Peyer's patch (tissue), 4 donors: ENCODE data around the gene G6PC3.

Experiments
- POLR2A ChIP-seq, 2 donors: fragments of 450-650 bp; IDR thresholded peaks; one replicate each; pipeline ENCODE4 v1.5.1; 2017; ENCODE audit warnings: antibody characterized with exemption in 2 of 2, mild to moderate bottlenecking in 2 of 2, moderate library complexity in 2 of 2
- TF ChIP-seq, protein P1 (sequence below), 6 experiments: fragments of 450-650 bp in 4 of 6; fragments of 200-600 bp in 2 of 6; sonication (generic) in 1 of 6; IDR thresholded peaks; one replicate each; pipeline ENCODE4 v1.5.1; 2017 to 2019; ENCODE audit warnings: antibody characterized with exemption in 6 of 6, mild to moderate bottlenecking in 3 of 6, moderate library complexity in 1 of 6

DNA sequence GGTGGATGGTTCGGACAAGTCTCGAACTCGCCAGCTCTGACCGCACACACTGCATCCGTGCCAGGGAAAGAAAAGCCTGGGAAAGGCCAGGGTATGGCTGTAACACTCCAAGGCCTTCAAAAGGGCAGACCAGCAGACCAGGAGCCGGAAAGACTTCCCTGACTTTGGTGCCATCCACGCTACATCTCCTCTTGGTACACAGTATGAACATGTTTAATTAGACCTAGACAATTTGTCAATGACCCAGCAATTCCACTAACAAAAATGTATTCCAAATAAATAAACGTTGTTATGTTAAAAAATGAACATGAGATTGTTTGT lies 53.5 kb downstream of the G6PC3 start:
- TF ChIP-seq, protein P1, sequence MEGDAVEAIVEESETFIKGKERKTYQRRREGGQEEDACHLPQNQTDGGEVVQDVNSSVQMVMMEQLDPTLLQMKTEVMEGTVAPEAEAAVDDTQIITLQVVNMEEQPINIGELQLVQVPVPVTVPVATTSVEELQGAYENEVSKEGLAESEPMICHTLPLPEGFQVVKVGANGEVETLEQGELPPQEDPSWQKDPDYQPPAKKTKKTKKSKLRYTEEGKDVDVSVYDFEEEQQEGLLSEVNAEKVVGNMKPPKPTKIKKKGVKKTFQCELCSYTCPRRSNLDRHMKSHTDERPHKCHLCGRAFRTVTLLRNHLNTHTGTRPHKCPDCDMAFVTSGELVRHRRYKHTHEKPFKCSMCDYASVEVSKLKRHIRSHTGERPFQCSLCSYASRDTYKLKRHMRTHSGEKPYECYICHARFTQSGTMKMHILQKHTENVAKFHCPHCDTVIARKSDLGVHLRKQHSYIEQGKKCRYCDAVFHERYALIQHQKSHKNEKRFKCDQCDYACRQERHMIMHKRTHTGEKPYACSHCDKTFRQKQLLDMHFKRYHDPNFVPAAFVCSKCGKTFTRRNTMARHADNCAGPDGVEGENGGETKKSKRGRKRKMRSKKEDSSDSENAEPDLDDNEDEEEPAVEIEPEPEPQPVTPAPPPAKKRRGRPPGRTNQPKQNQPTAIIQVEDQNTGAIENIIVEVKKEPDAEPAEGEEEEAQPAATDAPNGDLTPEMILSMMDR (IDR thresholded peaks at IDR 0.05): no peak
- TF ChIP-seq POLR2A (IDR thresholded peaks at IDR 0.05): no peak
